Measurements from ENCODE around the gene CERS4.
A peak's percentile ranks its signal among the peaks of the same experiment; 100 is the strongest.
"Not testable (repeated sequence)": the region's sequence is repeated elsewhere in the genome, so short reads cannot be mapped to it uniquely, and the experiment has no call there.

The CERS4 gene

DNA sequence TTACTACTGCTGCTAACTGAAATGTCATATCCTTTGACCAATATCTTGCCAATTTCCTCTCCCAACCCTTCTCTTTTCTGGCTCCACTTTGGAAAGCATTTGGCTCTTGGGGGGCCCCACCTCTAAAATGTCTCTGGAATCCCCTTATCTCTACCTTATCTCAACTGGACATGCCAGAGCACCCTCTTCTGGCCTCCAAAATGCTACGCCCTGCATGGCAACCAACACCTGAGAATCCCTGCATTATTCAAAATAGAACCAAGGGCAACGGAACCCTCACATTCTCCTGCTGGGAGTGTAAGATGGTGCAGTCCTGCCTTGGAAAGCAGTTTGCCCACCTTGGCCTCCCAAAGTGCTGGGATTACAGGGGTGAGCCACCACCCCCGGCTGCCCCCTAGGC, 35.3 kb downstream of the CERS4 start:
- no peak overlapping the region for H3K4me3 ChIP-seq (ENCODE audit: control insufficient read depth, low read depth, low read length)
- TF ChIP-seq CTCF (IDR thresholded peaks at IDR 0.05; ENCODE audit: control insufficient read depth, insufficient read depth, low read depth, low read length, missing control alignments) = no peak
- DNase-seq (ENCODE audit: low read depth) = no peak

GRCh38 chr19:8245869-8246835, 37.0 kb downstream of the CERS4 start:
- no peak for DNase-seq (ENCODE audit: low read depth)
- TF ChIP-seq CTCF (IDR thresholded peaks at IDR 0.05; ENCODE audit: control insufficient read depth, insufficient read depth, low read depth, low read length, missing control alignments) = no peak
- no peak overlapping the region for H3K4me3 ChIP-seq (ENCODE audit: control insufficient read depth, low read depth, low read length)

DNA sequence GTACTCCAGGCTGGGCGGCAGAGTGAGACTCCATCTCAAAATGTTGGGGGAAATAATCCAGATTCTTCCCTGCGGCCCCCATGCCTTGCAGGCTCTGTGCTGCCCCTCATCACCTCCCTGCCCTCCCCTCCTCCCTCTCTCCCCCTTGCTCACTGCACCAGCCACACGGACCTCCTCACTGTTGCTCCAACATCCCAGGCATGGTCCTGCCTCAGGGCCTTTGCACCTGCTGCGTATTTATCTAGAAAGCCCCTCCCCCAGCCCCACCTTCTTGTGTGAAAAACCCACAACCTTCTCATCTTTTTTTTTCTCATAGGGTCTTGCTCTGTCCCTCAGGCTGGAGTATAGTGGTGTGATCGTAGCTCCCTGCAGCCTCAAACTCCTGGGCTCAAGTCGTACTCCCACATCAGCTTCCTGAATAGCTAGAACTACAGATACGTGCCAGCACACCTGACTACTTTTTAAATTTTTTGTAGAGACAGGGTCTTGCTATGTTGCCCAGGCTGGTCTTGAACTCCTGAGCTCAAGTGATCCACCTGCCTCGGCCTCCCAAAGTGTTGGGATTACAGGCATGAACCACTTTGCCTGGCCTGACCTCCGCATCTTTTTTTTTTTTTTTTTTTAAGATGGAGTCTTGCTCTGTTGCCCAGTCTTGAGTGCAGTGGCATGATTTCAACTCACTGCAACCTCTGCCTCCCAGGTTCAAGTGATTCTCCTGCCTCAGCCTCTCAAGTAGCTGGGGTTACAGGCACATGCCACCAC, 38.1 kb downstream of the CERS4 start:
- DNase-seq (ENCODE audit: low read depth) = not testable (repeated sequence)

GRCh38 chr19:8248348-8249328, 39.5 kb downstream of the CERS4 start:
- DNase-seq (ENCODE audit: low read depth) = no peak
- TF ChIP-seq CTCF (IDR thresholded peaks at IDR 0.05; ENCODE audit: control insufficient read depth, insufficient read depth, low read depth, low read length, missing control alignments) = no peak
- no peak overlapping the region for H3K4me3 ChIP-seq (ENCODE audit: control insufficient read depth, low read depth, low read length)

More for the DNA sequence above, 38.1 kb downstream of the CERS4 start:
- H3K4me3 ChIP-seq (ENCODE audit: control insufficient read depth, low read depth, low read length) = not testable (repeated sequence)

GRCh38 chr19:8250596-8250995, 41.4 kb downstream of the CERS4 start:
- TF ChIP-seq CTCF (IDR thresholded peaks at IDR 0.05; ENCODE audit: control insufficient read depth, insufficient read depth, low read depth, low read length, missing control alignments) = no peak
- DNase-seq (ENCODE audit: low read depth) = no peak
- H3K4me3 ChIP-seq (ENCODE audit: control insufficient read depth, low read depth, low read length) = no peak overlapping the region

DNA sequence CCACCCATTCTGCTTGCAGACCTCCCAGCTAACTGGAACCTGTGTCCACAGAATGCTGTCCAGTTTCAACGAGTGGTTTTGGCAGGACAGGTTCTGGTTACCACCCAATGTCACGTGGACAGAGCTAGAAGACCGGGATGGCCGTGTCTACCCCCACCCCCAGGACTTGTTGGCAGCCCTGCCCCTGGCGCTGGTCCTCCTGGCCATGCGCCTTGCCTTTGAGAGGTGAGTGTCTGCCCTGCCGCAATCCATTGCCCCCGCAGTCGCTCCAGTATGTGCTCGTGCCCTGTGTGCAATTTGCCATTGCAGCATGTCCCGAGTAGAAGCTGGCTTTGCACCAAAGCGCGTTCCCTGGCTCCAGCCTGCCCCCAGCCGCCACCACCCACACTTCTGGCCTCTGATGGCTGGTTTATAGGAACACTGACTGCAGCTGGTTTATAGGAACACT, 41.9 kb downstream of the CERS4 start:
- no peak overlapping the region for H3K4me3 ChIP-seq (ENCODE audit: control insufficient read depth, low read depth, low read length)
- no peak for DNase-seq (ENCODE audit: low read depth)
- peak; percentile 4 for TF ChIP-seq CTCF (IDR thresholded peaks at IDR 0.05; ENCODE audit: control insufficient read depth, insufficient read depth, low read depth, low read length, missing control alignments)

Data from AG09309 (cell line).